K562 (cell line): ENCODE results near the gene GAB2. TPM values are rescaled to one million over a fixed set of nuclear protein-coding genes. Genes with fewer than 3 reads are reported as not detected.

ENCODE experiments used
- CREB5 ChIP-seq: fragments of 250-450 bp; sonication (Bioruptor Pico); IDR thresholded peaks from 2 replicates; pipeline ENCODE4 v1.5.0; 2020; ENCODE audit warnings: mild to moderate bottlenecking
- CTCFL ChIP-seq: IDR thresholded peaks from 2 replicates; pipeline ENCODE4 v1.6.1; 2011; ENCODE audit warnings: borderline replicate concordance, low read depth, mild to moderate bottlenecking, moderate library complexity, low read length; ENCODE audit not compliant: insufficient read depth, poor library complexity, severe bottlenecking
- E4F1 ChIP-seq: fragments of 250-450 bp; sonication (Bioruptor Pico); IDR thresholded peaks from 2 replicates; pipeline ENCODE4 v1.5.0; 2021; ENCODE audit warnings: mild to moderate bottlenecking, borderline replicate concordance
- FOXM1 ChIP-seq, 2 experiments: fragments of 450-650 bp in 1 of 2; sonication (generic) in 1 of 2; formaldehyde crosslinking in 1 of 2; IDR thresholded peaks; 2 replicates each; pipeline versions ENCODE4 v1.6.1 to v1.9.0; 2017 to 2022; ENCODE audit warnings: low read depth in 2 of 2, mild to moderate bottlenecking in 2 of 2, missing genetic modification reagents in 1 of 2, moderate library complexity in 1 of 2
- ILK ChIP-seq: fragments of 450-650 bp; IDR thresholded peaks from 2 replicates; pipeline ENCODE4 v1.6.1; 2016; ENCODE audit warnings: missing genetic modification characterization, low read depth, mild to moderate bottlenecking, missing compliant biosample characterization, moderate library complexity, borderline replicate concordance
- POLR2H ChIP-seq: IDR thresholded peaks from 2 replicates; pipeline ENCODE4 v1.6.1; 2016; ENCODE audit warnings: missing genetic modification characterization, low read depth, mild to moderate bottlenecking, control low read depth, missing compliant biosample characterization, moderate library complexity
- SMARCE1 ChIP-seq: fragments of 450-650 bp; IDR thresholded peaks from 2 replicates; pipeline ENCODE4 v1.7.1; 2016; ENCODE audit warnings: mild to moderate bottlenecking
- TEAD4 ChIP-seq, 2 experiments: sonication (generic) in 1 of 2; formaldehyde crosslinking in 1 of 2; IDR thresholded peaks; 2 replicates each; pipeline versions ENCODE4 v1.6.1 to v1.8.0; 2012 to 2022; ENCODE audit warnings: borderline replicate concordance in 1 of 2, inconsistent platforms in 1 of 2, low read length in 1 of 2, mild to moderate bottlenecking in 1 of 2, missing genetic modification reagents in 1 of 2
- U2AF2 ChIP-seq: fragments of 200-400 bp; formaldehyde crosslinking; optimal IDR thresholded peaks from 2 replicates; pipeline ENCODE3; 2017; ENCODE audit warnings: low read depth, mild to moderate bottlenecking, low read length
- ZBTB11 ChIP-seq, 3 experiments: fragments of 200-800 bp in 1 of 3; fragments of 250-450 bp in 1 of 3; fragments of 450-650 bp in 1 of 3; sonication (Bioruptor Pico) in 1 of 3; sonication (Bioruptor generic) in 1 of 3; formaldehyde crosslinking in 1 of 3; IDR thresholded peaks; 2 replicates each; pipeline versions ENCODE4 v1.6.1 to v1.8.0; 2016 to 2022; ENCODE audit warnings: mild to moderate bottlenecking in 2 of 3, missing genetic modification characterization in 2 of 3, missing compliant biosample characterization in 1 of 3, moderate library complexity in 1 of 3
- ZFP30 ChIP-seq: fragments of 250-450 bp; sonication (Bioruptor Pico); IDR thresholded peaks from 2 replicates; pipeline ENCODE4 v1.8.0; 2022; ENCODE audit warnings: moderate library complexity, mild to moderate bottlenecking, inconsistent platforms, borderline replicate concordance
- ZNF512 ChIP-seq: IDR thresholded peaks from 2 replicates; pipeline ENCODE4 v1.6.1; 2016; ENCODE audit warnings: missing genetic modification characterization, missing compliant biosample characterization
- polyA plus RNA-seq, 8 experiments: library from polyadenylated mRNA; depleted of rRNA in 4 of 8; stranded (reverse) in 5 of 8; unstranded in 3 of 8; fragments of >200 nt; fragmentation: Nextera tagmentation in 2 of 8; fragmentation: Illumina TruSeq in 1 of 8; extraction: Ambion mirVana in 2 of 8; extraction: Trizol in 1 of 8; gene quantifications; 2 replicates each; pipeline versions ENCODE4 v1.2.1 to v1.2.3, GENCODE V29; 2011 to 2014; ENCODE audit warnings: inconsistent platforms in 1 of 8, missing spikeins in 1 of 8
- total RNA-seq, 7 experiments: library from RNA; depleted of rRNA in 6 of 7; stranded (reverse); fragments of >200 nt in 6 of 7; fragmentation: Illumina TruSeq in 2 of 7; extraction: Trizol in 2 of 7; gene quantifications; 2 replicates each; pipeline versions ENCODE4 v1.2.1 to v1.2.3, GENCODE V29; 2011 to 2021; ENCODE audit warnings: low replicate concordance in 1 of 7

GAB2 gene
- total and polyA plus RNA-seq, 9 of the 15 experiments (the other 6 are each of a cell fraction or from before 2014, with no cell fraction given): 2.3 to 35.2 (median 16.1) TPM

- TF ChIP-seq CTCFL (no peak), FOXM1 (IDR thresholded peaks at IDR 0.05; ENCODE audit: low read depth) (peak; percentile 55; the same call in 1 of the 2 replicates), FOXM1 (CRISPR knock-in tag; IDR thresholded peaks at IDR 0.05; ENCODE audit: low read depth) (no peak), U2AF2 (no peak), E4F1 (CRISPR knock-in tag) (no peak), ILK (tag) (no peak), POLR2H (tag) (no peak), TEAD4 (IDR thresholded peaks at IDR 0.05; ENCODE audit: low read length) (peak; percentile 57; the same call in 1 of the 2 replicates), TEAD4 (CRISPR knock-in tag; IDR thresholded peaks at IDR 0.05; ENCODE audit: borderline replicate concordance) (no peak), CREB5 (CRISPR knock-in tag) (no peak), ZBTB11 (CRISPR knock-in tag; IDR thresholded peaks at IDR 0.05) (no peak), ZNF512 (no peak), SMARCE1 (peak; percentile 52; the same call in 1 of the 2 replicates), ZFP30 (CRISPR knock-in tag) (peak; percentile 91)
These were observed 10.9 kb downstream of the GAB2 start (continued) for GRCh38 chr11:78406568-78407196.
